ENCODE results near the gene POLD2.

Gene POLD2

GRCh38 chr7:44104860-44105771, 18.2 kb downstream of the POLD2 start:
- no peak for TF ChIP-seq CTCF (IDR thresholded peaks at IDR 0.05; ENCODE audit: low read depth, low read length)
- DNase-seq (ENCODE audit: low read depth in 2 of 2), result peak; percentile 70 to 81
- H3K4me3 ChIP-seq (replicated peaks in 1 of 2; ENCODE audit: low read depth in 2 of 2, low read length in 2 of 2), result peak overlapping the region; percentile 63 to 64

GRCh38 chr7:44103923-44104859, 19.2 kb downstream of the POLD2 start, which contains the start of gene AEBP1:
TSS of gene AEBP1 (plus strand) at chr7:44104345. CDS start at chr7:44104666, 321 bp downstream.
- TF ChIP-seq CTCF (IDR thresholded peaks at IDR 0.05; ENCODE audit: low read depth, low read length), result no peak
- peak; percentile 33 to 43 for DNase-seq (ENCODE audit: low read depth in 2 of 2)
- H3K4me3 ChIP-seq (replicated peaks in 1 of 2; ENCODE audit: low read depth in 2 of 2, low read length in 2 of 2), result peak within 1 kb of the TSS; percentile 63 to 64

- no peak for DNase-seq (ENCODE audit: low read depth in 2 of 2)
- TF ChIP-seq CTCF (IDR thresholded peaks at IDR 0.05; ENCODE audit: low read depth, low read length), result no peak
- H3K4me3 ChIP-seq (replicated peaks in 1 of 2; ENCODE audit: low read depth in 2 of 2, low read length in 2 of 2), result no peak overlapping the region
These were observed 19.8 kb downstream of the POLD2 start for GRCh38 chr7:44103566-44103922.

GRCh38 chr7:44102846-44103565, 20.3 kb downstream of the POLD2 start:
- TF ChIP-seq CTCF (IDR thresholded peaks at IDR 0.05; ENCODE audit: low read depth, low read length), result no peak
- no peak overlapping the region for H3K4me3 ChIP-seq (replicated peaks in 1 of 2; ENCODE audit: low read depth in 2 of 2, low read length in 2 of 2)
- no peak for DNase-seq (ENCODE audit: low read depth in 2 of 2)

- TF ChIP-seq CTCF (IDR thresholded peaks at IDR 0.05; ENCODE audit: low read depth, low read length), result no peak
- peak; percentile 70 to 78 for DNase-seq (ENCODE audit: low read depth in 2 of 2)
- no peak overlapping the region for H3K4me3 ChIP-seq (replicated peaks in 1 of 2; ENCODE audit: low read depth in 2 of 2, low read length in 2 of 2)
These were observed 21.1 kb downstream of the POLD2 start for GRCh38 chr7:44101966-44102845.

Measured in cardiac fibroblast (primary cell).